Measurements from ENCODE around the gene NMRK1.

GRCh38 chr9:75133396-75133795 is 45.4 kb upstream of the NMRK1 start:
- TF ChIP-seq POLR2A (IDR thresholded peaks at IDR 0.05; ENCODE audit: low read depth, low read length) (no peak), POLR2AphosphoS5 (IDR thresholded peaks at IDR 0.05; ENCODE audit: low read depth, low read length) (no peak), TAF1 (IDR thresholded peaks at IDR 0.05; ENCODE audit: low read depth, low read length) (no peak), SPI1 (IDR thresholded peaks at IDR 0.05; ENCODE audit: low read depth, low read length) (no peak)

Measured in GM12891 (cell line).